Measurements from ENCODE around the gene AZIN2.
"Not testable (repeated sequence)": the region's sequence is repeated elsewhere in the genome, so short reads cannot be mapped to it uniquely, and the experiment has no call there.

The AZIN2 gene

GRCh38 chr1:33131191-33131590 lies 50.2 kb downstream of the AZIN2 start:
- DNase-seq = no peak

GRCh38 chr1:33132549-33132948 lies 51.6 kb downstream of the AZIN2 start:
- no peak for DNase-seq

DNA sequence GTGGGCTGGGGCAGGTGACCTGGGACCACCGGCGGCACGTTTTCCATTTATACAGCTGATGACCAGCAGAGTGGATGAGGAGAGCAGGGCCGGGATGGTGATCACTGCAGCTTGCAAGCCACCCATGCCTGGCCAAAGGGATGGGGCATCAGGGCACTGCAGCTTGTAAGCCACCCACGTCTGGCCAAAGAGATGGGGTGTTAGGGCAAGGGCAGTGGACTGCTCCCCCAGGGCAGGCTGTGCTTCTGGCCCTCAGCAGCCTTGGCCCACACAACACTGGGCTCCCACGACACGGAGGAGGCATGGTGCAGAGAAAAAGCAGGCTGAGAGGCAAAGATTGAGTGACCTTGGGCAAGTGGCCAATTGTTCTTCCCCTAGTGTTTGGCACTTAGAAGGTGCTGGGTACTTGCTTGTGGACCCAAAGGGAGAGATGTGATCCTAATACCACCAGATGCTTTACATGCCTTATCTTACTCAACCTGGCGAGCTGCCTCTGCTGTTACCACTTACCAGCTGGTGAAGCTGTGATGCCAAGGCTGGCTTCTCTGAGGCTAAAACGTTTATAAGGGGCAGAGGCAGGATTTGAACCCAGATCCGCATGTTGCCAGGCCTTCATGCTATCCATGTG lies 52.6 kb downstream of the AZIN2 start:
- DNase-seq = no peak

DNA sequence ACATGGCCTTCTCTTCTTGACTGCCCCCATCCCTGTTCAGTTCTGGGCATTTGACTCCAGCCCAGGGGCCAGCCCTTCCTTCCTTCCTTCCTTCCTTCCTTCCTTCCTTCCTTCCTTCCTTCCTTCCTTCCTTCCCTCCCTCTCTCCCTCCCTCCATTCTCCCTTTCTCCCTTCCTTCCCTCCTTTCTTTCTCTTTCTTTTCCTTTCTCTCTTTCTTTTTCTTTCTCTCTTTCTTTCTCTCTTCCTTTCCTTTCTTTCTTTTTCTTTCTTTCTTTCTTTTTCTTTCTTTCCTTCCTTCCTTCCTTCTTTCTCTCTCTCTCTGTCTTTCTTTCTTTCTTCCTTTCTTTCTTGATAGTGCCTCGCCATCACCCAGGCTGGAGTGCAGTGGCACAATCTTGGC lies 55.1 kb downstream of the AZIN2 start:
- not testable (repeated sequence) for DNase-seq

DNA sequence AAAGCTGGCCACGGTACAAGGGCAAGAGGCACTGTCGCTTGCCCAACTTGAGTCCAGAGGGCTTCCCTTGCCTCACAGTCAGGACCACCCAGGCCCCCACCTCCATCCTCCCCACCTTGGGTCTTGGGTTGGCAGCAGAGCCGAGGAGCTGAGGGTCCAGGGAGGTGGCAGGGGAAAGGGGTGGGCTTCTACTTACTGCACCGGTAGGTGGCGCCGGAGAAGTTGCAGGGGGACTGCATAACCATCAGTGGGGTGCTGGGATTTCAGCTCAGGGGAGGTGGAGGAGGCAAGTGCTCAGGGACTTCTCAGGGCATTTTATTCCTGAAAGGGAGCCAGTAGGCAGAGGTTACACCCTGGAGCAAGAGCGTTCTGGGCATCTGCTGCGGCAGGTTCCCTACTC lies 56.8 kb downstream of the AZIN2 start:
- no peak for DNase-seq

DNA sequence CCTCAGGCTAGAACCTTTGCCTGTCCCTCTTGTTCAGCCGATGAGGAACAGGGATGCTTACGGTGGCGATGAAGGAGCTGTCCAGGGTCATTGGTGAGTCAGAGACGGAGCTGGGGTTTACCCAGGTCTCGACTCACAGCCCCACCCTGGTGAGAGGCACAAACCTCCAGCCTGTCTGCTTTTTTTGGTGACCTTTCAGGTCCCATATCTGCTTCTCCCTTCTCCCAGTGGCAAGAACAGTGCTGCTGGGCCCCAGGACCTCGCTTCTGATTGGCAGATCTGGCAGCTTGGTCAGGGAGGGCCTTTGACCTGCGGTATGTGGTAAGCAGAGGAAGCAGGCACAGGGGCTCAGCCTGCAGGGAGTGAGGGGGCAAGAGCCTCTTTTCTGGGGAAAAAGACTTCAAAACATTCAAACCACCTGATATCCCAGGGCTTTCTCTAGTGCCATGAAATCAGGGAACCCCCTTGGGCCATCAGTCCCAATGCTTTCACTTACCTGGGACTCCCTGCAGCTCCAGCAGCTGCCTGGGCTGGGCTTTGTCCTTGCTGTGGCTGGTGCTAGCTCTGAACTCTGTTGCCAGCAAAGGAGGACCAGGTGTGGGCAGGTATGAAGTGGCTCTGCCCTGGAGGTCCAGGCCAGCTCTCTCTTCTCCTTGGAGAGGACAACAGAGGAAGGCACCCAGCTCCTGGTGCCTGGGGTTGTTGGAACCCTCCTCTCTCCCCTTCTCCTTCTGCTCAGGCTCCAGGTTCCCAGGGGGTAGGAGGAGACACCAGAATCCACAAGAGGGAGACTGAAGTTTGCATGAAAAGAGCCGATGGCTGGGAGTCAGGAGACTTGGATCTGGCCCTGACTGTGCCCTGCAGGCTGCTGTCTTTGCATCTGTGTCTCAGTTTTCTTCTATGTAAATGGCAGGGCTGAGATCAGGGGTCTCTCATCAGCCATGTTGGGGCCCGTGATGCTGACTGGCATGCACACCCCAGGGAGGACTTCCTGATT lies 59.5 kb downstream of the AZIN2 start:
- no peak for DNase-seq

DNA sequence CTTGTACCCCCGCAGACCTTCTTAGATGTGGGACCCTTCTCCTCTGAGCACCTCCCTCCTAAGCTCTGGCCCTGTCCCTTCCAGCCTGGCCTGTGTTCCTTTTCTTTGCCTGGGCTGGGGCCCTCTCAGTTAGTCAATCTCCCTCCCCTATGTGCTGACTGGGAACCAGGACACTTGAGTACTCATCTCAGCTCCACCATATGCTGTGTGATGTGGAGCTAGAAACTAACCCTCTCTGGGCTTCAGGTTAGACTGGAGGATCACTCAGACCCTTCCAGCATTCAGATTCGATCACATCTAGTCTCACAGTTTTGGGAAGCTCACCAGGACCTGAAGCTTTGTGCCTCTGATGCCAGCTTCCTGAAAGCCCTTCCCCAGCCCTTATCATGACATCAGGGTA lies 60.3 kb downstream of the AZIN2 start:
- DNase-seq = no peak

DNA sequence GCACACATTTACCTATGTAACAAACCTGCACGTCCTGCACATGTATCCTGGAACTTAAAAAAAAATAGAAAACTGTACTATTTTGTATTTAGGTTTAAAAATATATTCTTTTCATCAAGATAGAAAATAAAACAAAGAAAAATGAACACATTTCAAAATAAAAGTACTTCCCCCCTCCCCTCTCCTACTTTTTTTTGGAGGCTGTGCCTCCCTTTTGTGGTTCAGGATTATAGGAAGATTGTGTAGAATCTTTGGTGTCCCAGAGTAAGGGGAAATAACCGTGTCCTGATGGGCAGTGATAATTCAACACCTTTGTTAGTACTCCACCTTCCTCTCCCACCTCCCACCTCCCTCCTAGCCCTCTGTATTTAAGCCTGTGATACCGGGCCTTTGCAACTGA lies 60.8 kb downstream of the AZIN2 start:
- no peak for DNase-seq

- DNase-seq = no peak
These were observed 61.6 kb downstream of the AZIN2 start for GRCh38 chr1:33142483-33143064.

GRCh38 chr1:33143176-33143575 lies 62.2 kb downstream of the AZIN2 start:
- DNase-seq = no peak

DNA sequence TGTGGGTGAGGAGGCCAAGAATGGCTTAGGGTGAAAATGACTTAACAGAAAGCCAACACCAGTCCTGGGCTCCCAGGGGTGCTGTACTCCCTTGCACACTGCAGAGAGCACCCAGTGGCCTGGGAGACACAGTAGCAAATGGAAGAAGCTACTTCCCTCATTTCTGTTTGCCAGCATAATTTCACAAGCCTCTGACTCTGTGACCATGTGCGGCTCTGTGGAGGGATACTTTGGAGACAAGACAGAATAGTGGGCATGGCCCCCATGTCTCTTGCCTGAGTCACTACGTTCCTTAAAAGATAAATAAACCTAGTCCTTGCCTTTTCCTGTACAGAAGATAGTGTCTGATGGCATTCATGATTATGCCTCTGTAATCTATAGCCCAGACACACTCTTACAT lies 62.7 kb downstream of the AZIN2 start:
- no peak for DNase-seq

DNA sequence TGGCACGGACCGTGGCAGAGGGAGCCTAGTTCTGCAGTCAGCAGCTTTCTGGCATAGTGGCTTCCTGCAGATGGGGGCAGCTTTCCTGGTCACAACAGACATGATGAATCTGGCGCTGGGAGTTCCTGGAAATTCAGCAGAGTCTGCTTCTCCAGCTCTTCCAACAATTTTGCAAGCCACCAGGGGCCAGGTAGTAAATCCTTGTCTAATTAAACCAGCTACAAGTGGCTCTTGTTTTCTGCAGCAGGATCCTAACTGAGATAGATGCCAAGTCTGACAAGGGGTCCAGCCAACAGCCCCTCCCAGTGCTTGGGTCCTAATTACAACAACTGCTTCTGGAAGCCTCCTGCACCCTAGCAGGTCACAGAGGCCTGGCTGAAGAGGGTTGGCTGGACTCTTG lies 65.0 kb downstream of the AZIN2 start:
- no peak for DNase-seq

- no peak for DNase-seq
These were observed 66.5 kb downstream of the AZIN2 start for GRCh38 chr1:33147275-33147996.

DNA sequence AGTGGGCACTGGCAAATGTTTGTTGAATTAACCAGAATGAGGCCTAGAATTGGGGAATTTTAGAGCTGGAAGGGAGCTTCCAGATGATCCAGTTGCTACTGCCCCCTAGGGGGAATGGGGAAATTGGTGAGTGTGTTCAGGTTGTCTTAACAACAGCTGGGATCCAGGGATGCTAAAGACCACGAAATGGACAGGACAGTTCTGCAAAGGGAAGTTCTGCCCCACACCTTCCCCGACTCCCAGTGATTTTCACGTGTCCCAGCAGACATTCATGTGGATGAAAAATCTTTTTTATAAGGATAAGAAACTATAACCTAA lies 67.0 kb downstream of the AZIN2 start:
- DNase-seq = no peak

DNA sequence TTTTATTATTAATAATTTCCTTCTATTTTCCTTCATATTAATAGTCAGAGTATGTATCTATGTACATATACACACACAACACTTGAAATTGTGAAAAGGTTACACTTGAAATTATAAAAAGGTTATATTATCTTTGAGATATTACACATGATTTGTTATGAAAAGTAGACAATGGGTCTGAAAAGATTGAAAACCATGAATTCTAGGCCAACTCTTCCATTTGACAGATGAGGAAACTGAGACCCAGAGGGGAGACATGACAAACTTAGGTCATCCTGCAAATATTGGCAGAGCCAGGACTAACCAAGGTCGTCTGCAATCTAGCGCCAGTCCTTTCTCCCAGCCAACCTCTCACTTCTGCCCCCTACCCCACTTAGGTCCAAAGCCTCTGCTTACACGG lies 67.7 kb downstream of the AZIN2 start:
- no peak for DNase-seq

DNA sequence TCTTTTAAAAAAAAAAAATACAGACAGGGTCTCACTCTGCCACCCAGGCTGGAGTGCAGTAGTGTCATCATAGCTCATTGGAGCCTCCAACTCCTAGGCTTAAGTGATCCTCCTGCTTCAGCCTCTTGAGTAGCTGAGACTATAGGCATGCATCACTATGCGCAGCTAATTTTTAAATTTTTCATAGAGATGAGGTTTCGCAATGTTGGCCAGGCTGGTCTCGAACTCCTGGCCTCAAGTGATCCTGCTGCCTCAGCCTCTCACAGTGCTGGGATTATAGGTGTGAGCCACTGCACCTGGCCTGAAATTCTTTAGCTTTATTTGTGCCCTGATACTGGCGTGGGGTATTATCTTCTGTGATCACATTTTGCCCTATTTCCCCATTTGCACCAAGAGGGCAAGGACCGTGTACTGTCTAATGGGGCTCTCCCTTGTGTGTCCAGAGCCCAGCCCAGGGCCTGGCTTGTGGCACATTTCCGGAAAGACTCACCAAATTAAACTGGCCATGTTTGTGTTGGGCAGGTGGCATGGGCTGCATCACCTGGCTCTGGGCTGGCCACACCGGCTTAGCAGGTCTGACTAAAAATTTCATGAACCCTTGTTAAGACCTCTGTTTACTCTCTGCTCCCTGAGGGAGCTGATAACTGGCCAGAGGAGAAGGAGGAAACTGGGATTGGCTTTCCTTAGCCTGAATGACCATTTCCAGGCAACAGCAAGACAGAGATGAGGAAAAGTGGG lies 68.7 kb downstream of the AZIN2 start:
- DNase-seq = no peak

DNA sequence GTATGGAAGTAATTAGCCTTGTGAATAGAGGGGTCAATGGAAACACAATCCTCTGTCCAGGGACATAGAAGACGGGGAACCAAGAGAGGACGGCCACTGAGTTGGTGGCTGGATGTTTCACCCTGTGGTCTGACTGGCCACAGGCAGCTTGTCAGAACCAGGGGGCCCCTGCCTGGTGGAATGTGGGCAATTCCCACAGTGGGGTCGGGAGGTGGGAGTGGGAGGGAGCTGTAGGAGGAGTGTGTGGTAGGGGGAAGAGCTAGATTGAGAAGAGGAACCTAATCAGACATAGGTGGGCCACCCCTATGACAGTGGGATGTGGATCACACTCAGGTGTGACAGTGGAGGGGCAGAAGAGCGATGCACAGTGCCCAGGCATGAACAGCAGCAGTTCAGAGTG lies 69.6 kb downstream of the AZIN2 start:
- DNase-seq = no peak

GRCh38 chr1:33151116-33151515 lies 70.2 kb downstream of the AZIN2 start:
- DNase-seq = no peak

GRCh38 chr1:33152685-33153432 lies 71.9 kb downstream of the AZIN2 start:
- peak; percentile 70 for DNase-seq

GRCh38 chr1:33153650-33154049 lies 72.7 kb downstream of the AZIN2 start:
- DNase-seq = no peak

GRCh38 chr1:33155877-33156538 lies 75.1 kb downstream of the AZIN2 start:
- peak; percentile 10 for DNase-seq
